ENCODE data around the gene IGFBPL1. TPM values are rescaled to one million over a fixed set of nuclear protein-coding genes. Genes with fewer than 3 reads are reported as not detected.
"Not testable (repeated sequence)": the region's sequence is repeated elsewhere in the genome, so short reads cannot be mapped to it uniquely, and the experiment has no call there.

The IGFBPL1 gene, protein sequence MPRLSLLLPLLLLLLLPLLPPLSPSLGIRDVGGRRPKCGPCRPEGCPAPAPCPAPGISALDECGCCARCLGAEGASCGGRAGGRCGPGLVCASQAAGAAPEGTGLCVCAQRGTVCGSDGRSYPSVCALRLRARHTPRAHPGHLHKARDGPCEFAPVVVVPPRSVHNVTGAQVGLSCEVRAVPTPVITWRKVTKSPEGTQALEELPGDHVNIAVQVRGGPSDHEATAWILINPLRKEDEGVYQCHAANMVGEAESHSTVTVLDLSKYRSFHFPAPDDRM
- under 1 TPM in 1 of 2 experiments, not detected in 1; 0.20 TPM for total RNA-seq

DNA sequence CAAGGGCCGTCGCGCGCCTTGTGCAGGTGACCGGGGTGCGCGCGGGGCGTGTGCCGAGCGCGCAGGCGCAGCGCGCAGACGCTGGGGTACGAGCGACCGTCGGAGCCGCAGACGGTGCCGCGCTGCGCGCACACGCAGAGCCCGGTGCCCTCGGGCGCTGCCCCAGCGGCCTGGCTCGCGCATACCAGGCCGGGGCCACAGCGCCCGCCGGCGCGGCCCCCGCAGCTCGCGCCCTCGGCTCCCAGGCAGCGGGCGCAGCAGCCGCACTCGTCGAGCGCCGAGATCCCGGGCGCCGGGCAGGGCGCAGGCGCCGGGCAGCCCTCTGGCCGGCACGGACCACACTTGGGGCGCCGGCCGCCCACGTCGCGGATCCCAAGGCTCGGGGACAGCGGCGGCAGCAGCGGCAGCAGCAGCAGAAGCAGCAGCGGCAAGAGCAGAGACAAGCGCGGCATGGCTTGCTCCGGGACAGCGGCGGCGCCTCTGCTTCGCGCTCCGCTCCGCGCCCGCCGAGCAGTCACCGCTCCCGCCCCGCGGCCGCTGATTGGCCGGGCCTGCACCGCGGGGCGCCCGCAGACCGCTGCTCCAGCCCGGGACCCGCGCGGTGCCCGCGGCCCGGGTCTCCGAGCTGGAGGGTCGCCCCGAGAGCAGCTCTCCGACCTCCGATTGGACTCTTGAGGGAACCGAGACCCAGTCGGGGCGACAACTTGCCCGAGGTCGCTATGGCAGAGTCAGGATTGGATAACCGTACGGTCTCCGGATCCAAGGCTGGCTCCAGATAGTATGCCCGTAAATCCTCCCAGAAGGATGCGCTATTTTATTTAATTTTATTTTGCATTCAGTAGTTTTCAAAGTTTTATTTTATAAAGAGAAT lies at the start of gene IGFBPL1:
IGFBPL1 (minus strand) TSS at position 482 of the 871 bp plus-strand sequence; CDS start at position 452, 30 bp downstream.
- peaks cover 47% of the 10 kb centered on the region for H3K27me3 Mint-ChIP-seq
- no peaks in the 10 kb centered on the region for H3K9me3 Mint-ChIP-seq
- CTCF ChIA-PET, result no interaction called here
- DNase-seq, result no peak
- H3K4me1 Mint-ChIP-seq, result peaks cover 6% of the 10 kb centered on the region
- H3K27ac Mint-ChIP-seq, result no peak within 1 kb of the TSS
- POLR2A ChIA-PET, result no interaction called here
- H3K36me3 Mint-ChIP-seq (ENCODE audit: low read depth), result no peaks in the 10 kb centered on the region
- no peak within 1 kb of the TSS for H3K4me3 Mint-ChIP-seq

DNA sequence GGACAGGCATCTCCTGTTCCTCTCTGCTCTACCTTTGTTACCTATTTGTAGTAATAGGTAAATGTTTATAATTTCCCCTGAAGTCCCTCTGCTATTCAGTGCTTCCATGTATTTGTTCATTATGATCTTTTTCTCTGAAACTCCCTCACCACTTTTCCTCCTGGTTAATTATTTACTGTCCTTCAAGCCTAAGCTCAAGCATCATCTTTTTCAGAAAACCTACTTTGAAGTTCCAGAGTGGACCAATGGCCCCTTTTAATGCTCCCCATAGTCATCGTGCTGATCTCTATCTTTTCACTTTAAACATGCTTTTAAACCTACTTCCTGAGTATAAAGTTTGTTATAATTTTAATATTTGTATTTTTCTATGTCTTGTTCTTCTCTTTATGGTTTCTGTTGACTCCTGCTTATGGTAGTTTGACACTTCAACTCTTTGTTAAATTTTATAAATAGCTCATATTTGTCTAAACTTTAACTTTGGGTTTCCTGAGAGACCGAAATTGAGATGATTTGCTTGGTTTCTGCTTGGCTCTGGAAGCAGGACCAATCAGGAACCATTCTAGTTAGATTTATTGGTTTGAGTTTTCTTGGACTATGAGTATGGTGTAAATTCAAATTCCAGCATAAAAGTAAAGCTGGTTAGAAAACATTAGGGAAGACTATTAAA lies 48.5 kb upstream of the IGFBPL1 start:
- H3K36me3 Mint-ChIP-seq (ENCODE audit: low read depth); H3K9me3 Mint-ChIP-seq; DNase-seq; H3K27ac Mint-ChIP-seq; H3K4me3 Mint-ChIP-seq; H3K27me3 Mint-ChIP-seq; CTCF ChIA-PET; H3K4me1 Mint-ChIP-seq; POLR2A ChIA-PET: not testable (repeated sequence)

DNA sequence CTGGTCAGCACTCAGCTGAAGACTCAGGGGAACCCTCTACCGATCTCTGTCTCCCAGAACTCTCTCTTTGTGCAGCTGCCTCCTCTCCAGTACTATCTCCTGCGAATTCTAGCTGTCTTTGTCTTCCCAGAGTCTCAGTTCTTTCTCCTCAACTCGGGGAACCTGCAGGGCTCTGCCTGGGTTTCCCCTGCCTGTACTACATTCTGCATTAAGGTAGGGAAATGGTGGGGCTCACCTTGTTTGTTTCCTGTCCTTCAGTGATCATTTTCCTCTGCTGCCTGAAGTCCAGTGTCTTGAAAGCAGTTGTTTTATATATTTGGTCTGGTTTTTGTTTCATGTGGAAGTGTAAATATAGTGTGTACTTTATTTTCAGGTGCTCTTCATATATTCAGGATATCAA lies 43.1 kb upstream of the IGFBPL1 start:
- H3K36me3 Mint-ChIP-seq (ENCODE audit: low read depth), result no peaks in the 10 kb centered on the region
- no peak overlapping the region for H3K27ac Mint-ChIP-seq
- H3K4me1 Mint-ChIP-seq, result no peaks in the 10 kb centered on the region
- H3K9me3 Mint-ChIP-seq, result no peaks in the 10 kb centered on the region
- ChIA-PET CTCF (no interaction called here), POLR2A (interaction anchor here (0.6 kb wide), 1 partner anchor 276 kb away, joined by 3 read pairs; no protein-coding TSS in a partner anchor)
- H3K4me3 Mint-ChIP-seq, result no peak overlapping the region
- H3K27me3 Mint-ChIP-seq, result peaks cover 2% of the 10 kb centered on the region
- no peak for DNase-seq

DNA sequence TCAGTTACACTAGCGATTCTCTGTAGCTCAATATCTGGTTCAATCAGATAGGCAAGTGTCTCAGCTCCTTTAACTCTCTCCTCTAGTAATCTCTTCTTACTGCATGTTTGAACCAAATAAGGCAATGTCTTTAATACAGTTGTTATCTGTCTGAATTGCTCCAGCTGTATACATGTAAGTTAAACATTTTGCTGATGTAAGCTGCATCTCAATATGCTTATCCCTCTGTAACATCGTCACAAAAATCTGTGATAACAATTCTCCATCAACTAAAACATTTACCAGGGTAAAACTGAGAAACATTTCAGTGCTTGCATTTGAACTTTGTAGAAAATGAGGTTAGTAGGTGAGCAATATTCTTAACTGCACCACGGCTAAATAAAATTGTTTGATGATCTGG lies 29.6 kb upstream of the IGFBPL1 start:
- Mint-ChIP-seq H3K27me3 (peaks cover 21% of the 10 kb centered on the region), H3K4me1 (no peaks in the 10 kb centered on the region), H3K9me3 (peaks cover 6% of the 10 kb centered on the region), H3K27ac (no peak overlapping the region), H3K4me3 (no peak overlapping the region), H3K36me3 (ENCODE audit: low read depth) (no peaks in the 10 kb centered on the region)
- ChIA-PET CTCF (no interaction called here), POLR2A (no interaction called here)
- no peak for DNase-seq

DNA sequence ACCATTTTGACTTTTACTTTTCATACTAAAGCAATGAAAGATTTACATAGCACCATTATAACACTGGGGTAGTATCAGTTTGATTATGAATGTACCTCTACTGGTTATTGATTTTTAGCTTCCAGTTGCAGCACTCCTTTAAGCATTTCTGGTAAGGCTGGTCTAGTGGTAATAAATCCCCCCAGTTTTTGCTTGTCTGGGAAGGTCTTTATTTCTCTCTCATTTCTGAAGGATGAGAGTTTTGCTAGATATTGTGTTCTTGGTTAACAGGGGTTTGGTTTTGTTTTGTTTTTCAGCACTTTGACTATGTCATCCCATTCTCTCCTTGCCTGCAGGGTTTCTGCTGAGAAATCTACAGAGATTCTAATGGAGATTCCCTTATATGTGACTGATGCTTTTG lies 26.9 kb upstream of the IGFBPL1 start:
- peaks cover 34% of the 10 kb centered on the region for H3K27me3 Mint-ChIP-seq
- no peaks in the 10 kb centered on the region for H3K36me3 Mint-ChIP-seq (ENCODE audit: low read depth)
- no peak for DNase-seq
- peaks cover 6% of the 10 kb centered on the region for H3K9me3 Mint-ChIP-seq
- H3K4me3 Mint-ChIP-seq, result no peak overlapping the region
- POLR2A ChIA-PET, result no interaction called here
- no peak overlapping the region for H3K27ac Mint-ChIP-seq
- CTCF ChIA-PET, result interaction anchor here (0.9 kb wide), 1 partner anchor 18 kb away, joined by 3 read pairs; no protein-coding TSS in a partner anchor
- no peaks in the 10 kb centered on the region for H3K4me1 Mint-ChIP-seq

DNA sequence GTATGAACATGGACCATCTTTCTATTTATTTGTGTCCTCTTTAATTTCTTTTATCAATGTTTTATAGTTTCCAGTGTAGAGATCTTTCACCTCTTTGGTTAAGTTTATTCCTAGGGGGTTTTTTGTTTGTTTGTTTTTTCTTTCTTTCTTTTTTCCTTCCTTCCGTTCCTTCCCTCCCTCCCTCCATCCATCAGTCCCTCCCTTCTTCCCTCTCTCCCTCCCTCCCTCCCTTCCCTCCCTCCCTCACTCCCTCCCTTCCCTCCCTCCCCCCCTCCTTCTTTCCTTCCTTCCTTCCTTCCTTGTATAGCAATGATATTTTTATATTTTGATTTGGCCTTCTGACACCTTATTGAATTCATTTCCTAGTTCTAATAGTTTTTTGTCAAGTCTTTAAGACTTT lies 23.4 kb upstream of the IGFBPL1 start:
- CTCF ChIA-PET, result no interaction called here

DNA sequence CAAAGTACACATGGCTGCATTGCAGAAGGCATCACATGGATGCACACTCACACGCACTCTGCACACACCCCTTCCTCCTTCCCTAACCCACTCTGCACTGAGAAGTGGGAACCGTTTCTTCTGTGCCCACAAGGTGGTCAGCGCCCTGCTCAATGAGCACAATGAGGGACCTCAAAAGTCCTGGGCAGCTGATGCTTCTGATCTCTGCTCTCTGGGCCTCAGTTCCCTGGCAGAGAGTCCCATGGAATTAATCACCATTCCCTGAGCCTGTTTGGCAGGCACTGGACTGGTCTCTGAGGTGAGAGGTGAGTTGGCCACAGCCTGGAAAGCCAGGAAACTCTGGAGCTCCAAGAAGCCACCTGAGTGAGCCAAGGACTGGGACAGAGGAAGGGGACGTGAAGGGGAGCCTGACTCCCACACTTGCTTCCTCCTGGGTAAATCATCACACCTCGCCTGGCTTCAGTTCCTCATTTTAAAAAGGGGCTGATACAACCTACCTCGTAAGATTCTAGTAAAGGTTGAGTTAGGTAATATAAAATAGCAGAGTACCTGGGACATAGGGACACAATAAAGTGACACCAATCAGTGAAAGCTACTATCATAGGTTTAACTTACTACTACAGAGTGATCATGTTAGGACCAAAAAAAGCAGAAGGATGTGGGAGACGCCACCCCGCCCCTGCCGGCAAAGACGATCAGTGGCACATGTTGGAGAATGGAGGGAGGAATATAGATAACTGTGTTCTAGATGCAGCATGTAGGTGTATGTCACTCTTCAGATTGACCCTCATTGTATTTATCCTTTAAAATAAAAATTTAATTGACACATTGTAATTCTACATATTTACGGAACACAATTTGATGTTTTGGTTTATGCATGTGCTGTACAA lies 21.1 kb upstream of the IGFBPL1 start:
- POLR2A ChIA-PET, result no interaction called here
- CTCF ChIA-PET, result no interaction called here
- no peaks in the 10 kb centered on the region for H3K4me1 Mint-ChIP-seq

More for the DNA sequence above, 23.4 kb upstream of the IGFBPL1 start:
- no peak for DNase-seq
- Mint-ChIP-seq H3K36me3 (ENCODE audit: low read depth) (no peaks in the 10 kb centered on the region), H3K27ac (no peak overlapping the region), H3K9me3 (peaks cover 6% of the 10 kb centered on the region), H3K4me3 (no peak overlapping the region), H3K4me1 (no peaks in the 10 kb centered on the region), H3K27me3 (peaks cover 35% of the 10 kb centered on the region)
- POLR2A ChIA-PET, result no interaction called here

DNA sequence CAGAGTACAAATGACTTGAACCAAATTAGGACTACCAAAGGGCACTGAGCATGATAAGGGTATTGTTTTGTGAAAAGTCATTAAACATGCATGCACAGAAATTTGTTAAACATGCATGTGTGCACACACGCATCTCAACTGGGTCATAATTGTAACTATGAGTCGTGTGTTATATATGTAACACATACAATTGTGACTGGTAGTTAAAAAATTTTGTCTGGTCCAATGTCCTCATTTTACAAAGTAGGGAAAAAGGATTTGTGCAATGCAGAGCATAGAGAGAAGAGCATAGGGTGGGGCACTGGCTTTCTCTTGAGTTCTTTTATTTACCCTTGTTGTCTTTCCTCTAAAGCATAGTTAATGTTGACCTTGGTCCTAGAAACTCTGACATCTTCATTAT lies 19.3 kb upstream of the IGFBPL1 start:
- H3K27ac Mint-ChIP-seq, result no peak overlapping the region
- H3K27me3 Mint-ChIP-seq, result peaks cover 21% of the 10 kb centered on the region
- CTCF ChIA-PET, result interaction anchor here (1.0 kb wide), 1 partner anchor 9 kb away, joined by 3 read pairs; no protein-coding TSS in a partner anchor
- DNase-seq, result no peak
- no peaks in the 10 kb centered on the region for H3K4me1 Mint-ChIP-seq
- H3K4me3 Mint-ChIP-seq, result no peak overlapping the region
- no peaks in the 10 kb centered on the region for H3K36me3 Mint-ChIP-seq (ENCODE audit: low read depth)
- H3K9me3 Mint-ChIP-seq, result no peaks in the 10 kb centered on the region
- POLR2A ChIA-PET, result no interaction called here

More for the DNA sequence above, 21.1 kb upstream of the IGFBPL1 start:
- no peak for DNase-seq
- no peaks in the 10 kb centered on the region for H3K9me3 Mint-ChIP-seq
- no peak overlapping the region for H3K27ac Mint-ChIP-seq
- no peaks in the 10 kb centered on the region for H3K36me3 Mint-ChIP-seq (ENCODE audit: low read depth)
- no peak overlapping the region for H3K4me3 Mint-ChIP-seq
- peaks cover 27% of the 10 kb centered on the region for H3K27me3 Mint-ChIP-seq

DNA sequence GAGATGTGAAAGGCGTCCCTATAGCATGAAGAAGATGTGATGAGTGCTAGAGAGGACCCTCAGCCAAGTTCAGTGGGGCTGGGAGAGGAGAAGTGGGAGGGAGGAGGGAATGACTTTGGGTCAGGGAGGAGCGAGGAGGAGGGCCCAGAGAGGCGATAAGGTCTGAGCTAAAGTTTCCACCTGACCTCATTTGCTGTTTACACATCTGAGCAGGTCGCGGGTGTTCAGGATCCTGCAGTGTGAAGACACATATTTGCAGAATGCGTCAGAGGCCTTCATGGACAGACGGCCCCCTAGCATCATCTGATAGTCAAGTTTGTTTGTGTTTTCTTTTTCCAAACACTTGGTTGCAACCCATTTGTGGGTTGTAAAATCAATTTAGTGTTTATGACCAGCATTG lies 18.9 kb upstream of the IGFBPL1 start:
- Mint-ChIP-seq H3K36me3 (ENCODE audit: low read depth) (no peaks in the 10 kb centered on the region), H3K4me3 (no peak overlapping the region), H3K27me3 (peaks cover 21% of the 10 kb centered on the region), H3K27ac (no peak overlapping the region), H3K4me1 (no peaks in the 10 kb centered on the region), H3K9me3 (no peaks in the 10 kb centered on the region)
- ChIA-PET POLR2A (no interaction called here), CTCF (no interaction called here)
- no peak for DNase-seq

DNA sequence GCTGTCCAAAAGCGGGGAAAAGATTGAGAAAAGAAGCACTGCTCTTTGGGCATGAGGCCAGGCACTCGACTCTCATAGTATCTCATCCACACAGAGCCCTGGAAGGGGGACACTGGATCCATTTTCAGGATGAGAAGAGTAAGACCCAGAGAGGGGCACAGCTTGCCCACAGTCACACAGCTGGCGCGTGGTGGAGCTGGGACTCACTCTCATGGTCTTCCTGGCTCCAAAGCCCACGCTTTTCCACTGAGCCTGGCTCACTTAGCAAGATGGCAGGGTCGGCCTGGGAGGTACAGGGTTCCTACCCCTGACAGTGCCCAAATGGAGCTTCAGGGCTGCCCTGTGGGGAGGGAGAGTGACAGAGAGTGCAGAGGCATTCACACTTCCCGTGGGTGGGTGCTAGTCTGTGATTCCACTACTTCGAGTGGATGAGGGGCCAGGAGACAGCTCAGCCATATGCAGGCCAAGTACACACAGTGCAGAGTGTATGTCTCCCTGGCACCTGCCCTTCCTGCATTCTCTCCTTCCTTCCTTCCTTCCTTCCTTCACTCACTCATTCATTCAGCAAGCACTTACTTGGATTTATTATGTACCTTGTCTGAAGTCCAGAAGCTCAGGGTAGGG lies 18.3 kb upstream of the IGFBPL1 start:
- no peak overlapping the region for H3K27ac Mint-ChIP-seq
- H3K4me3 Mint-ChIP-seq, result no peak overlapping the region
- peaks cover 21% of the 10 kb centered on the region for H3K27me3 Mint-ChIP-seq
- no peaks in the 10 kb centered on the region for H3K36me3 Mint-ChIP-seq (ENCODE audit: low read depth)
- DNase-seq, result no peak
- POLR2A ChIA-PET, result no interaction called here
- H3K9me3 Mint-ChIP-seq, result no peaks in the 10 kb centered on the region
- CTCF ChIA-PET, result interaction anchor here (1.1 kb wide), 1 partner anchor 9 kb away, joined by 3 read pairs; no protein-coding TSS in a partner anchor
- H3K4me1 Mint-ChIP-seq, result no peaks in the 10 kb centered on the region

DNA sequence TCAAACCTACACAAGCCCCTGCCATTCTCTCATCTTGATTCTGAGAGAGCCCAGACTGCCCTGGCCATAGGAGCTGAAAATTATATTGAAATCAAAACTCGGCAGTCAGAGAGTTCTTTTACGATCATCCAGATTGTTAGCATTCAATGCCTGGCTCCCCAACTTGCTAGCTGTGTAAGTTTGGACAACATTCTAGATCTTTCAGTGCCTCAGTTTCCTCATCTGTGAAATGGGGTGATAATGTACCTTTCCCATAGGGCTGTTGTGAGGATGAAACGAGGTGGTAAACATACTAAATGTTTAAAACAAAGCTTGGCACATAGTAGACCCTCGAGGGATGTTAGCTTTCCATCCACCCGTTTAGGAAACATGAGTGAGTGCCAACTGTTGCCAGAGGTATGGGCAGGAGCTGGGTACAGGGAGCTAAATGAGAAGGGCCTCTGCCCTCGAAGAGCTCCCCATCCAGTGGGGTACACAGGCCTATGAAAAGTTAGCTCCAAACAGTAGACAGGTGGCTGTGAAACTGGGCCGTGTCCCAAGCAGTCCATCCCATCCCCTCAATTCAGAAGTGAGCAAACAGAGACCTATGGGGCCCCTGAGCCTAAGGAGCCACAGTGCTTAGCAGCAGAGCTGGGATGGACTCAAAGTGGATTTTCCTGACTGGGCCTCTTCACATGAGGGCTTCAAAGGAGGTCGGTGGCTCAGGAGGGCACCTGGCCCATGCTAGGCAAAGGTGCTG lies 17.3 kb upstream of the IGFBPL1 start:
- no peaks in the 10 kb centered on the region for H3K36me3 Mint-ChIP-seq (ENCODE audit: low read depth)
- no peaks in the 10 kb centered on the region for H3K4me1 Mint-ChIP-seq
- H3K27ac Mint-ChIP-seq, result no peak overlapping the region
- CTCF ChIA-PET, result interaction anchor here (1.1 kb wide), 1 partner anchor 8 kb away, joined by 3 read pairs; no protein-coding TSS in a partner anchor
- H3K4me3 Mint-ChIP-seq, result no peak overlapping the region
- POLR2A ChIA-PET, result no interaction called here
- DNase-seq, result no peak
- no peaks in the 10 kb centered on the region for H3K9me3 Mint-ChIP-seq
- peaks cover 13% of the 10 kb centered on the region for H3K27me3 Mint-ChIP-seq

DNA sequence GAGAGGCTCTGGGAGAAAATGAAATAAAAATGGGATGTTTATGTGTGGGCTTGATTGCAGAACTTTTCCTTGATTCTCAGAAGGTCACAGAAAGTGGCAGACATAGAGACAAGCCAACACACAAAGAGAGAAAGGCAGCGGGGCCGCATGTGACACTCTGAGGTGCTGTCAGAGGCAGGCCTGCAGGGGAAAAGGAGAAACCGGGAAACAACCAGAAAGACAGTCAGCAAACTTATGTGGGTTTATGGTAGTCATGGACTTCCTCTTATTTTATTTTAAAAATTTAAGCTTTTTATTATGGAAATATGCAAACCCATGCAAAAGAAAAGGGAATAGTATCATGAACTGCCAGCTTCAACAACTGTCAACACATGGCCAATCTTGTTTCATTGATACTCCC lies 16.3 kb upstream of the IGFBPL1 start:
- POLR2A ChIA-PET, result interaction anchor here (0.5 to 0.6 kb wide), 2 partner anchors 12 to 203 kb away, joined by 3 read pairs; no protein-coding TSS in a partner anchor

More for the DNA sequence above, 16.3 kb upstream of the IGFBPL1 start:
- CTCF ChIA-PET, result no interaction called here
- H3K27me3 Mint-ChIP-seq, result peaks cover 7% of the 10 kb centered on the region
- no peaks in the 10 kb centered on the region for H3K4me1 Mint-ChIP-seq
- H3K27ac Mint-ChIP-seq, result no peak overlapping the region
- no peaks in the 10 kb centered on the region for H3K9me3 Mint-ChIP-seq
- DNase-seq, result no peak
- H3K4me3 Mint-ChIP-seq, result no peak overlapping the region
- H3K36me3 Mint-ChIP-seq (ENCODE audit: low read depth), result no peaks in the 10 kb centered on the region

Measured in activated CD4-positive, alpha-beta memory T cell treated with anti-CD3 and anti-CD28 coated beads, Interleukin-2, amount 10 ng/mL, durations not matched to agents 7 days and 5 days (primary cell).